MV-4-11 (cell line): ENCODE measurements around the gene POP4.
A peak's percentile ranks its signal among the peaks of the same experiment; 100 is the strongest.
"Not testable (repeated sequence)": the region's sequence is repeated elsewhere in the genome, so short reads cannot be mapped to it uniquely, and the experiment has no call there.

Experiments used
- DNase-seq: peaks from one replicate; lab custom pipeline; 2025; lab: John Stamatoyannopoulos, UW

POP4 gene, protein sequence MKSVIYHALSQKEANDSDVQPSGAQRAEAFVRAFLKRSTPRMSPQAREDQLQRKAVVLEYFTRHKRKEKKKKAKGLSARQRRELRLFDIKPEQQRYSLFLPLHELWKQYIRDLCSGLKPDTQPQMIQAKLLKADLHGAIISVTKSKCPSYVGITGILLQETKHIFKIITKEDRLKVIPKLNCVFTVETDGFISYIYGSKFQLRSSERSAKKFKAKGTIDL

DNA sequence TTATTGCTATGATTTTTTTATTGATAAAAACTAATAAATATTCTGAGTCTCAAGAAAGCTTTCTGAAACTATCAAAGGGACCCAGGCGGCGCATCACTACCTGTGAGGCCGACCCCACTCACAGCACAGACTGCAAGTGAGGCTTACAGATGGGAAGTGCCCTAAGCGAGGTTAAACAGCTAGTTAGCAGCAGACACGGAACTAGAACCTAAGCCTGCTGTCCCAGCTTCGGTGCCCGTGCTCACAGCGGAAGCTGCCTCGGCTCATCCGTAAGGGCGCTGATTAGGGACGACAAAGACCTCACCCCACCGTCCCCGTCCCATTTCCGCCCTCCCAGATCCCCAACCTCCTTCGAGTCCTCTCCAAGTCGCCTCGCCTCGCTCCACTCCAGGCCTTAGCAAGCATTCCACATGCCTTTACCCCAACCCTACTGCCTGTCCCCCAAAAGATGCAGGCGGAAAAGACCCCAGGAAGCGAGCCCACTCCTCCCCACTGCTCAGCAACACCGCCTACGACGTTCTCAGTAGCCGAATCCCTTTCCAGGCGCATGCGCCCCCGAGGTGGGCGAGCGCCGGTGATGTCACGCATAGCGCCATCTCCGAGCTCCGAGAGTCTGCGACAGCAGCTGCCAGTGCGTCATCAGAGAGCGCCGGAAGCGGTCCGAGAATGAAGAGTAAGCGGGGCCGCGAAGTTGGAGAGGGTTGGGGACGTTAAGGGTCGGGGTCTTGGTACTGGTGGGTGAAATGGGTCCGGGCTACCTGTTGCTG lies at the start of gene POP4:
Gene POP4, plus strand, starts transcription at position 631 of the 767 bp plus-strand sequence. Its CDS starts 36 bp downstream, at position 667.
- peak; percentile 97 for DNase-seq

DNA sequence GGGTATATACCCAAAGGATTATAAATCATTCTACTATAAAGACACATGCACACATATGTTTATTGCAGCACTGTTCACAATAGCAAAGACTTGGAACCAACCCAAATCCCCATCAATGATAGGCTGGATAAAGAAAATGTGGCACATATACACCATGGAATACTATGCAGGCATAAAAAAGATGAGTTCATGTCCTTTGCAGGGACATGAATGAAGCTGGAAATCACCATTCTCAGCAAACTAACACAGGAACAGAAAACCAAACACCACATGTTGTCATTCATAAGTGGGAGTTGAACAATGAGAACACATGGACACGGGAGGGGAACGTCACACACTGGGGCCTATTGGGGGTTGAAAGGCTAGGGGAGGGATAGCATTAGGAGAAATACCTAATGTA lies 47.0 kb upstream of the POP4 start:
- not testable (repeated sequence) for DNase-seq

- DNase-seq = no peak
Observed at GRCh38 chr19:29559743-29560142, 46.3 kb upstream of the POP4 start.

DNA sequence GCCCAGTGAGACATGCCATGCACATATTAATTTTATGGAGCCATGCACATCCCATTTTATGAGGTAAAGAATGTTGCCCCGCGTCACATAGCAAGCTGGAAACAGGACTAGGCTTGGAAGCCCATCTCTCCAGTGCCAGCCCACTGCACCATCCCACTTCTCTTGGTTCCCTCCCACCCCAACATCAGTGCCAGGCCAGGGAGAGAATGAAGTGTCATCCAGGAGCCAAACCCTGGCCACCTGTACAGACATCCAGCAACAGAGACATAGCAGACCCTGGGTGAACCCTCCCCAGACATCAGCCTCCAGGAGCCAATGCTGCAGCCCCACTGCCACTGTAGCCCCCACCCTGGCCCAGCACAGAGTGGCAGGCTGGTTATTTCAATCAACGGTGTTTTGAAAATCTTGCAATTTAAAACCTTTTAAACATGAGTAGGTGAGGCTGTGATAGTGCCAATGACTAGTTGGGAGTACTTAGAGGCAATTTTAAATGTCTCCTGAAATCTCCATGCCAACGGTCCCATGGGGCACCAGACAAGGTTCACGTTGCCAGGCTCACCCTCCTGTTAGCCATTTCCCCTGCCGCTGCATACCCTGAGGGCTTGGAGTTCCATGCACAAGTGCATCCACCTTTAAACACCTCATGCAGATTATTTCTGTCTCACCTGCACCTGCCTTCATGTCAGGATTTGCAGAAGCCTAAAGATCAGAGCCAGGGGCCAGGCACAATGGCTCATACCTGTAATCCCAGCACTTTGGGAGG lies 45.6 kb upstream of the POP4 start:
- DNase-seq = no peak

- DNase-seq = no peak
Observed at GRCh38 chr19:29561601-29562000, 44.5 kb upstream of the POP4 start.

DNA sequence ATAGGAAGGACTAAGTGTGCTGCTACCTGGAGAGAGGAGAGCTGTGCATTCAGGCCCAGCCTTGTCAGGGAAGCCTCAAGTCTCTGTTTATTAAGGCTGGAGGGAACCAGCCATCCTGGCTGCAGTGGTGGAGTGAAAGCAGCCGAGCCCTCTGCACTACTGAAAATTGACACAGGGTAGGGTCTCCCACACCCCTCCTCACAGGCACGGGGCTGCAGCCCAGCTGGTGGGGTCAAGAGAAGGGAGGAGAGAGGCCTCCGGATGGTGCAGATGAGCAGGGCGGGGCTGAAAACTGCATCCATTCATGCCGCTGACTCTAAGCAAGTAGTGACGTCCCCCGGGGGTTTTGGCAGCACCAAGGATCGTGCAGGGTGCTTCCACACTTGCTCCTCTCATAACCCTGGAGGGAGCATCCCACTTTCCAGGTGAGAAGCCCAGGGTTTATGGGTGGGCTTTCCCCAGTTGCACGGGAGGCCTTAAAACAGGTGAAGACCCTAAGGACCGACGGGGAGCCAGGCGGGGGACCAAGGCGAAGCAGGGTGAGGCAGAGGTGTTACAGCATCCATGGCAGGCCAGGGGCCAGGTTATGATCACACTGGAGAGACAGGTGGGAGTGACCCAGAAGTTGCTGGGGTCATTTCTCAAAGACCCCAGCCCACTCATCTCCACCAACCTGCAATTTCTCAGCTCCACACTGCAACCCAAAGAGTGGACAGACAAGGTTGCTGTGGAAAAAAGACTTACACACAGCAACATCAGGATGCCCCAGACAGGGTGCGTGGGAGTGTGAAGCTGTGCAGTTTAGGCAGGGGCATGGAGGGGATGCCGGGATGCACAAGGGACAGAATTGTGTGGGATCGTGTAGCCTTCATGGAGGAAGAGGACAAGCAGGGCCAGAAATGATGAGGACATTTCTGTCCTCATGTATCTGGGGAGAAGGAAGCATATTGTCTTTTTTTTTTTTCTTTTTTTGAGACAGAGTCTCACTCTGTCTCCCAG lies 43.5 kb upstream of the POP4 start:
- no peak for DNase-seq

DNA sequence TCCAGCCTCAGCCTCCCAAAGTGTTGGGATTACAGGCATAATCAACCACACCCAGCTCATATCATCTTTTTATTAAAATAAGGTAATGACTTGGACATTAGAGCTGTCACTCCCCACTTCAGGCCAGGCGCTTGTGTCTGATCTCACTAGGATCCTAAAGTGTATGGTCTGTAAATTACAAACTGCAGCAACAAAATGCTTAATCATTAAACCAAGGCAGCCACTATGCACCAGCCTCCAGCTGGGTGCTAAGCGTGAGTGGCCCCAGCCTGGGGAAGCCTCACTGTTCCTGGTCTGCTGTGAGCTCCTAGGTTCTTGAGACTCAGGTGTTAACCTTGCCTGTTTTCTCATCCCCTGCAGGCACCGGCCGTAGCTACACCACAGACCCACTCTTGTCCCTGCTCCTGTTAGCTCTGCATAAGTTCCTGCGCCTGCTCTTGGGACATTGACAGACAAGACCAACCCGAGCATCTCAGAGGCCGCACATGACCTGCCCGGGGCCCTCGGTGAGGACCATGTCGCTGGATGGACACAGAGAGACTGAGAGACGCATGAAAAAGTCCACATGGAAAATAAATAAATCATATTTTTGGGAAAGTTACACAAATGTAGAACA lies 42.5 kb upstream of the POP4 start:
- no peak for DNase-seq

- no peak for DNase-seq
Observed at GRCh38 chr19:29564574-29565005, 41.5 kb upstream of the POP4 start.

- DNase-seq = no peak
Observed at GRCh38 chr19:29565171-29565570, 40.9 kb upstream of the POP4 start.

DNA sequence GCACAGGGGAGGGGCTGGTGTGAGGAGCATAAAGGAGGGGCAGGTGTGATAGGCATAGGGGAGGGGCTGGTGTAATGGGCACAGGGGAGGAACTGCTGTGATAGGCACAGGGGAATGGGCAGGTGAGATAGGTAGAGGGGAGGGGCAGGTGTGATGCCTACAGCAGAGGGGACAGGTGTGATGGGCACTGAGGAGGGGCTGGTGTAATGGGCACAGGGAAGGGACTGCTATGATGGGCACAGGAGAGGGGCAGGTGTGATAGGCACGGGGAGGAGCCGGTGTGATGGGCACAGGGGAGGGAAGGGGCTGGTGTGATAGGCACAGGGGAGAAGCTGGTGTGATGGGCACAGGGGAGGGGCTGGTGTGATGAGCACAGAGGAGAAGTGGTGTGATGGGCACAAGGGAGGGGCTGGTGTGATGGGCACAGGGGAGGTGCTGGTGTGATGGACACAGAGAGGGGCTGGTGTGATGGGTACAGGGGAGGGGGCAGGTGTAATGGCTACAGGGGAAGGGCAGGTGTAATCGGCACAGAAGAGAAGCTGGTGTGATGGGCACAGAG lies 39.5 kb upstream of the POP4 start:
- DNase-seq = no peak

DNA sequence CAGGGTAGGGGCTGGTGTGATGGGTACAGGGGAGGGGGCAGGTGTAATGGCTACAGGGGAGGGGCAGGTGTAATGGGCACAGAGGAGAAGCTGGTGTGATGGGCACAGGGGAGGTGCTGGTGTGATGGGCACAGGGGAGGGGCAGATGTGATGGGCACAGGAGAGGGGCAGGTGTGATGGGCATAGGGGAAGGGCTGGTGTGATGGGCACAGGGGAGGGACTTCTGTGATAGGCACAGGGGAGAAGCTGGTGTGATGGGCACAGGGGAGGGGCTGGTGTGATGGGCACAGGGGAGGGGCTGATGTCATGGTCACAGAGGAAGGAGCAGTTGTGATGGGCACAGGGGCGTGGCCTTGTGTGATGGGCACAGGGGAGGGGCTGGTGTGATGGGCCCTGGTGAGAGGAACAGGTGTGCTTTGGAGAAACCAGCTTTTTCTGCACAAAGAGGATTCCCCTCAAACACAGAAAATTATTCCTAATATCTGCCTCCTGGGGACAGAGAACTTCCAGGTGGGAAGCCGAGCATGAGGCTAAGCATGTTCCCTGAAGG lies 38.6 kb upstream of the POP4 start:
- no peak for DNase-seq

- DNase-seq = no peak
Observed at GRCh38 chr19:29568036-29569025, 37.8 kb upstream of the POP4 start.

GRCh38 chr19:29569038-29569911 lies 36.8 kb upstream of the POP4 start:
- no peak for DNase-seq

DNA sequence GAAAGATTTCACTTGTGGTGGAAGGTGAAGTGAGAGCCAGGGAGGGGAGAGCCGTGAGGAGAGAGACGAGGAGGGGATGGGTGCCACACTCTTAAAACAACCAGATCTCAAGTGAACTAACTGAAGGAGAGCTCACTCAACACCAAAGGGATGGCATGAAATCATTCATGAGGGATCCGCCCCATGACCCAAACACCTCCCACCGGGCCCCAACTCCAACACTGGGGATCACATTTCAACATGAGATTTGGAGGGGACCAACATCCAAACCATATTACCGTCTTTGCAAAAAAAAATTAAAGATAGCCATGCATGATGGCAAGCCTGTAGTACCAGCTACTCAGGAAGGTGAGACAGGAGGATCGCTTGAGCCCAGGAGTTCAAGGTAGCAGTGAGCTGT lies 34.9 kb upstream of the POP4 start:
- DNase-seq = no peak

- no peak for DNase-seq
Observed at GRCh38 chr19:29573486-29573885, 32.6 kb upstream of the POP4 start.

- DNase-seq = no peak
Observed at GRCh38 chr19:29574510-29574909, 31.6 kb upstream of the POP4 start.

DNA sequence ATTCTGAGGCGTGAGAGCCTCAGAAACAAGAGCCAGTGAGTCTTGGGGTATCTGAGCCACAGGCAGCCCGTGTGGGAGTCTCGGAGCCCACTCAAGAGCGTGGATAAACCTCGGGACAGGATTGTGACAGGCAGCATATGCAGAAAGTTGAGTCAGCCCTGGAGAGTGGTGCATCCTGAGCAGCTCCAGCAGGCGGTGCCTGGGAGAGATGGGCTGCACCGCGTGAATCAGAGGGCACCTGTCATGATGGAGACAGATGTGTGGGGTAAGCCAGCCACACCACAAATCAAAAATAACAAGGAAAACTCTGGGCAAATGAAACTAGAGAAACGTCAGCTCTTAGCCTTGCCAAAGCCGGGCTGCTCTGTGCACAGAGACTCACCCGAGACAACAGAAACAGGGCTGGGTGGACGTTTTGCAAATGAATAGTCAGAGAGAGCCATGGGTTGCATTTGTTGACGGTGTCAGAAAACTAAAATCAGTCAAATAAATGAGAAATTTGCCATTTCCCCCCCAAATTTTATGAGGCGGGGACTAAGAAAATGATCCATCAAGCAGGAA lies 30.0 kb upstream of the POP4 start:
- no peak for DNase-seq
